Measurements from ENCODE around the gene PHACTR1.

DNA sequence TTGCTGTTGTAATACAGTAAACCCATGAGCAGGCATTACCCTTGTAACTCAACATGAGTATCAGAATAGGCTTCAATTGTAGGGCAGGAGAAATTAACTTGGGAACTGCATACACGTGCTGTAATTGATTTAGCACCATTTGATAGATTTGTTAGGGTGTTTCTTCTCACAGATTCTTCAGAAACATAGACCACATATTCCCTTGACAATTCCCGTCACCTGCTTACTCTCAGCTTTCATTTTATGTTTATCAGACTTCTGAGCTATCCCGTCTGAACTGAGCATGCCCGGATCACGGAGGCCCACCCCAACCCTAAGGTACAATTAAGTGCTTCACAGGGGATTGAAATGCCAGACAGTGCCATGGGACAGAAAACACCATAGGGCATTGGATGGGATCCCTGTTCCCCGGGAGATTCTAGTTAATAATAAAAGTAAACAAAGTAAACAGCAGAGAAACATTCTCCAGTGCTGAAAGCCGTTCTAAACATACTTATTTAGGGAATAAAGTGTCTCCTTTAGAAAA lies 179.7 kb downstream of the PHACTR1 start:
- TF ChIP-seq CTCF (IDR thresholded peaks at IDR 0.05) (no peak), POLR2A (IDR thresholded peaks at IDR 0.05) (no peak)
